ENCODE measurements around the gene APMAP.

APMAP gene

DNA sequence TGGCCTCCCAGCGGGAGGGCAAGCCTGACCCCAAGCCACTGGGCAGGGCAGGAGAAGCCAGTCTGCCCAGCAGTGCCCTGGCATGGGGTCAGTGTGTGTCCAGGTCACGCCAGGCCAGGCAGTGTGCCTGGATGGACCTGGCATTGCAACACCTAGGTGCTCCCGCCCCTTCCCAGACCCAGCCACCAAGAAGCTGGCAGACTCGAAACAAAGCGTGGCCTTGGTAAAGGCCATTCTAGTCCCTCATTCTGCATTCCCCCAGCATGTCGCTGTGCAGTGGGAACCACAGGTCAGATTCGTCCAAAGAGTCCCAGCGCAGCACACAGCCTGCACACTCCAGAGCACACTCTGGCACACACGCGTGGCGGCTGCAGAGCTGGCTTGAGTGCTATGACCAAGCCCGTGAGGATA is 19.3 kb upstream of the APMAP start:
- TF ChIP-seq EGR1 (IDR thresholded peaks at IDR 0.05) = no peak
- no peak for TF ChIP-seq NFIC (IDR thresholded peaks at IDR 0.05)
- TF ChIP-seq CEBPB (IDR thresholded peaks at IDR 0.05) = no peak
- no peak for TF ChIP-seq ZBTB7A (IDR thresholded peaks at IDR 0.05; ENCODE audit: low read depth)
- TF ChIP-seq TAF1 (IDR thresholded peaks at IDR 0.05; ENCODE audit: low read depth) = no peak
- TF ChIP-seq, protein P1, sequence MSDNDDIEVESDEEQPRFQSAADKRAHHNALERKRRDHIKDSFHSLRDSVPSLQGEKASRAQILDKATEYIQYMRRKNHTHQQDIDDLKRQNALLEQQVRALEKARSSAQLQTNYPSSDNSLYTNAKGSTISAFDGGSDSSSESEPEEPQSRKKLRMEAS (IDR thresholded peaks at IDR 0.05) = no peak
- no peak for TF ChIP-seq TCF12 (IDR thresholded peaks at IDR 0.05; ENCODE audit: low read depth)
- TF ChIP-seq TEAD4 (IDR thresholded peaks at IDR 0.05) = no peak
- TF ChIP-seq RAD21 (IDR thresholded peaks at IDR 0.05; ENCODE audit: low read depth) = no peak
- TF ChIP-seq FOXM1 (IDR thresholded peaks at IDR 0.05; ENCODE audit: borderline replicate concordance, low read depth) = no peak
- TF ChIP-seq, protein P2, sequence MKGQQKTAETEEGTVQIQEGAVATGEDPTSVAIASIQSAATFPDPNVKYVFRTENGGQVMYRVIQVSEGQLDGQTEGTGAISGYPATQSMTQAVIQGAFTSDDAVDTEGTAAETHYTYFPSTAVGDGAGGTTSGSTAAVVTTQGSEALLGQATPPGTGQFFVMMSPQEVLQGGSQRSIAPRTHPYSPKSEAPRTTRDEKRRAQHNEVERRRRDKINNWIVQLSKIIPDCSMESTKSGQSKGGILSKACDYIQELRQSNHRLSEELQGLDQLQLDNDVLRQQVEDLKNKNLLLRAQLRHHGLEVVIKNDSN (IDR thresholded peaks at IDR 0.05) = no peak
- no peak for TF ChIP-seq EP300 (IDR thresholded peaks at IDR 0.05; ENCODE audit: borderline replicate concordance)
- TF ChIP-seq YY1 (IDR thresholded peaks at IDR 0.05; ENCODE audit: low read depth) = no peak
- TF ChIP-seq, protein P3, sequence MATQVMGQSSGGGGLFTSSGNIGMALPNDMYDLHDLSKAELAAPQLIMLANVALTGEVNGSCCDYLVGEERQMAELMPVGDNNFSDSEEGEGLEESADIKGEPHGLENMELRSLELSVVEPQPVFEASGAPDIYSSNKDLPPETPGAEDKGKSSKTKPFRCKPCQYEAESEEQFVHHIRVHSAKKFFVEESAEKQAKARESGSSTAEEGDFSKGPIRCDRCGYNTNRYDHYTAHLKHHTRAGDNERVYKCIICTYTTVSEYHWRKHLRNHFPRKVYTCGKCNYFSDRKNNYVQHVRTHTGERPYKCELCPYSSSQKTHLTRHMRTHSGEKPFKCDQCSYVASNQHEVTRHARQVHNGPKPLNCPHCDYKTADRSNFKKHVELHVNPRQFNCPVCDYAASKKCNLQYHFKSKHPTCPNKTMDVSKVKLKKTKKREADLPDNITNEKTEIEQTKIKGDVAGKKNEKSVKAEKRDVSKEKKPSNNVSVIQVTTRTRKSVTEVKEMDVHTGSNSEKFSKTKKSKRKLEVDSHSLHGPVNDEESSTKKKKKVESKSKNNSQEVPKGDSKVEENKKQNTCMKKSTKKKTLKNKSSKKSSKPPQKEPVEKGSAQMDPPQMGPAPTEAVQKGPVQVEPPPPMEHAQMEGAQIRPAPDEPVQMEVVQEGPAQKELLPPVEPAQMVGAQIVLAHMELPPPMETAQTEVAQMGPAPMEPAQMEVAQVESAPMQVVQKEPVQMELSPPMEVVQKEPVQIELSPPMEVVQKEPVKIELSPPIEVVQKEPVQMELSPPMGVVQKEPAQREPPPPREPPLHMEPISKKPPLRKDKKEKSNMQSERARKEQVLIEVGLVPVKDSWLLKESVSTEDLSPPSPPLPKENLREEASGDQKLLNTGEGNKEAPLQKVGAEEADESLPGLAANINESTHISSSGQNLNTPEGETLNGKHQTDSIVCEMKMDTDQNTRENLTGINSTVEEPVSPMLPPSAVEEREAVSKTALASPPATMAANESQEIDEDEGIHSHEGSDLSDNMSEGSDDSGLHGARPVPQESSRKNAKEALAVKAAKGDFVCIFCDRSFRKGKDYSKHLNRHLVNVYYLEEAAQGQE (IDR thresholded peaks at IDR 0.05; ENCODE audit: low read depth) = no peak
- no peak for TF ChIP-seq CREB1 (IDR thresholded peaks at IDR 0.05; ENCODE audit: low read depth)

DNA sequence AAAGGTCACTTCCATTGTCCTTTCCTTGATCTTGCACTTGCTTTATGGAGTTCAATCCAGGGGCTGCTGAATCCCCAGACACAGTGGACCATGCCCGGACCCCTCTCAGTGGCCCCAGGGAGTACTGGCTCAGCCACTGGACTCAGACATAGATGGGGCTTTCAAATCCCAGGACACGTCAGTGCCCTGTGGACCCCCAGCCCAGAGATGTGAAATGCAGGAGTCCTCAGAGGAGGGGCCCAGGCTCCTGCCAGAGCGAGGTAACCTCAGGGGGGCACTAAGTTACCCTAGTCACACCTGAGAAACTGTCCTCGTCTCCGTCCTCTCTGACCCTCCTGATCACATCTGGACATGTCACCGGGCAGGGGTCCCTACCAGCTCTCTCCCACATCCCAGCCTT is 18.7 kb upstream of the APMAP start:
- TF ChIP-seq EP300 (IDR thresholded peaks at IDR 0.05; ENCODE audit: borderline replicate concordance) (no peak), RAD21 (IDR thresholded peaks at IDR 0.05; ENCODE audit: low read depth) (no peak), CREB1 (IDR thresholded peaks at IDR 0.05; ENCODE audit: low read depth) (no peak), EGR1 (IDR thresholded peaks at IDR 0.05) (no peak), YY1 (IDR thresholded peaks at IDR 0.05; ENCODE audit: low read depth) (no peak), ZBTB7A (IDR thresholded peaks at IDR 0.05; ENCODE audit: low read depth) (no peak), TCF12 (IDR thresholded peaks at IDR 0.05; ENCODE audit: low read depth) (no peak)
- TF ChIP-seq, protein P2 (IDR thresholded peaks at IDR 0.05) = no peak
- TF ChIP-seq, protein P3 (IDR thresholded peaks at IDR 0.05; ENCODE audit: low read depth) = no peak

DNA sequence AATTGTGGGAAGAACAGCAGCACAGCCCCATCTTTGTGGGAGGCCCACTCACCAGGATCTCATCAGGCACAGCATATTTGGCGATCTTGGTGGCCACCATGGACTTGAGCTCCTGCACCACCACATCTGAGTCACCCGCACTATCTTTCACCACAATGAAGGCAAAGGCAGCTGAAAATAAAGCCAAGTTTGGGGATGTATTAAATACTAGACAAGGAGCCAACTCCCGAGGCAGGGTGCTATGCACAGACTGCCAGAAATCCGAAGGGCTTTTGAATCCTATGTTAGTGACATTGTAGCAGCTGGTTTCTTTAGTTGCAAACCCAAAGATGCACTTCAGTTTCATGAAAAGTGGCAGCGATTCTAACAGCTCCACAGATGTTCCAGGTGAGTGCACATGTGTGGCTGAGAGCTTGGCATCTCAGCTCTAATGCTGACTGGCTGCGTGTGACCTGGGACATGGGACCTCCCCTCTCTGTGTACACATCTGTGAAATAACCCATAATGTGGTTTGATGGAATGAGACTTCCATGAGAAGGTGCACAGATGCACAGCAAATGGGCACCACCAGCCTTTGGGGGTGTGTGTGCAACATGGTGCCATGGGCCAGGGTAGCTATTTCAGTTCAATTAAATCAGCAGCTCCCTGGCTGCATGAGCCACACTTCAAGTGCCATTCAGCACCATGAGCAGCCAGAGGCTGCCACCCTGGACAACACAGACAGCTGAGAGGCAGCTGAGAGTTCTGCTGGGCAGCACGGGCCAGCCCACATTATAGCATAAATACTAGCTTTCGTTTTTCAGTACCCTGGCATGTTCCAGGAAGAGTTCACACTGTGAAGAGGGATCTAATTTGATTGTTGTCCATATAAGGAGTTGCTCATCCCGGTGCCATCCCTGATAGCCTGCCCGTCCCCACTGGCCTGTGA is 16.9 kb upstream of the APMAP start:
- TF ChIP-seq TEAD4 (IDR thresholded peaks at IDR 0.05) = no peak
- TF ChIP-seq ZBTB7A (IDR thresholded peaks at IDR 0.05; ENCODE audit: low read depth) = no peak
- no peak for TF ChIP-seq CREB1 (IDR thresholded peaks at IDR 0.05; ENCODE audit: low read depth)
- TF ChIP-seq EGR1 (IDR thresholded peaks at IDR 0.05) = no peak
- TF ChIP-seq, protein P1 (IDR thresholded peaks at IDR 0.05) = no peak

DNA sequence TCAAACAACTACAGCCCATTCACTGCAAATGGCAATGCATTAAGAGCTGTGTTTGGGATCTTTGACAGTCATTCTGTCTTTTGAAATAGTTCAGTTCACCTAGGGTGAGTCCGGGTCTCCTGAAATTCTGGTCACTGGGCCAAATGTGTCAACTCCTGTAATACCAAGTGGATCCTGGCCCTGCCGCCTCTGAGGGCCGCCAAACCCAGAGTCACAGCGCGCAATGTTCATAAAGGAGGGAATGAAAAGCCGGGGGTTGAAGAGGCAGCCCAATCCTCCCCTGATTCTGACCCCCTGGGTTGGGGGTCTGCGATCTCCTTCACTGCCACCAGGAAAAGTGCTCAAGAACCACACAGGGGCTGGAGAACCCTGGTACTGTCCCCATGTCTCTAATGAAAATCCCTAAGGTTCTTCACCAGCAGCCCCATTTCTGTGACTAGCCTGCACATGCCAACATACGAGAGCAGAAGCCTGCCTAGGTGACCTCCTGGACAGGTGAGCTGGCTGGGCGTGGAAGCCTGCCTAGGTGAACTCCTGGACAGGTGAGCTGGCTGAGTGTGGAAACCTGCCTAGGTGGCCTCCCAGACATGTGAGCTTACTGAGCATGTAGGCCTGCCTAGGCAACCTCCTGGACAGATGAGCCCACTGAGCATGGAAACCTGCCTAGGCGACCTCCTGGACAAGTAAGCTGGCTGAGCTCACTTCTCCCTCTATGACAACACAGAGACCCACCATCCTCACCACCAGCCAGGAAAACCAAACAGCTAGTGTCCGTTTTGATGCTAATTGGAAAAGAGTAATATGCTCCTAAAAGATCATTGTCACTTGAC is 16.1 kb upstream of the APMAP start:
- TF ChIP-seq, protein P3 (IDR thresholded peaks at IDR 0.05; ENCODE audit: low read depth) = no peak
- TF ChIP-seq RAD21 (IDR thresholded peaks at IDR 0.05; ENCODE audit: low read depth) = no peak
- TF ChIP-seq ZBTB7A (IDR thresholded peaks at IDR 0.05; ENCODE audit: low read depth) = no peak
- TF ChIP-seq TEAD4 (IDR thresholded peaks at IDR 0.05) = no peak
- TF ChIP-seq EP300 (IDR thresholded peaks at IDR 0.05; ENCODE audit: borderline replicate concordance) = no peak
- no peak for TF ChIP-seq YY1 (IDR thresholded peaks at IDR 0.05; ENCODE audit: low read depth)
- no peak for TF ChIP-seq CEBPB (IDR thresholded peaks at IDR 0.05)
- TF ChIP-seq, protein P2 (IDR thresholded peaks at IDR 0.05) = no peak
- no peak for TF ChIP-seq TCF12 (IDR thresholded peaks at IDR 0.05; ENCODE audit: low read depth)
- TF ChIP-seq, protein P1 (IDR thresholded peaks at IDR 0.05) = no peak
- TF ChIP-seq CREB1 (IDR thresholded peaks at IDR 0.05; ENCODE audit: low read depth) = no peak
- no peak for TF ChIP-seq FOXM1 (IDR thresholded peaks at IDR 0.05; ENCODE audit: borderline replicate concordance, low read depth)
- TF ChIP-seq EGR1 (IDR thresholded peaks at IDR 0.05) = no peak
- TF ChIP-seq NFIC (IDR thresholded peaks at IDR 0.05) = no peak
- TF ChIP-seq TAF1 (IDR thresholded peaks at IDR 0.05; ENCODE audit: low read depth) = no peak

Measured in Ishikawa (cell line).